ENCODE measurements around the gene PTPRE.

DNA sequence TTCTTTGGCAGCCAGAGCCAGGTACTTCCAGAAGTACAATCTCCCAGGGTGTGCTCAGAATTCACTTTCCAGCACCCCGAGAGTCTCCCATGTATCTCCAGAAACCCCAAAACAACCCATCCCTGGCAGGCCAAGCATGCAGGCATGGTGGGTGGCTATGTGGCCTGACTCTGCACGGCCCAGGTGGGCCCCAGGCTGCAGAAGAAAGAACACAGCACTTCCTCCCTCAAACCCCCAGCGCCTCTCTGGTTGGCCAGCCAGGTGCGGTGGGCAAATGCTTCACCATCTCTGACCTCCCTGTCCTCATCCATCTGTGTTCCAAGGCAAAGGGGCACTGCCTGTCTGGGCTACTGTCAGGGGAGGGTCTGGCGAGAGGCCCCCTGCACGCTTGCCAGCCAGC, 119.0 kb downstream of the PTPRE start:
- TF ChIP-seq SUZ12 (IDR thresholded peaks at IDR 0.05; ENCODE audit: extremely low read depth, insufficient read depth, insufficient read length) (no peak), ZNF274 (IDR thresholded peaks at IDR 0.05; ENCODE audit: low read depth, low read length) (no peak), YY1 (IDR thresholded peaks at IDR 0.05; ENCODE audit: insufficient read depth, insufficient read length) (no peak)
